Endodermal cell (in vitro differentiated cells): ENCODE data around the gene GRIP2. TPM values are rescaled to one million over a fixed set of nuclear protein-coding genes. Genes with fewer than 3 reads are reported as not detected.

Experiments used
- DNase-seq: peaks from one replicate; pipeline ENCODE4 v3.0.0-alpha.2; 2017
- H3K27ac ChIP-seq: 2 replicates; pipeline ENCODE4 v1.5.1; 2013; ENCODE audit warnings: mild to moderate bottlenecking, low read depth, low read length, moderate library complexity
- H3K27me3 ChIP-seq: 2 replicates; pipeline ENCODE4 v1.6.1; 2013; ENCODE audit warnings: mild to moderate bottlenecking, low read length, moderate library complexity; ENCODE audit not compliant: insufficient read depth, control insufficient read depth, poor library complexity, severe bottlenecking
- H3K36me3 ChIP-seq: 2 replicates; pipeline ENCODE4 v1.7.0; 2013; ENCODE audit warnings: mild to moderate bottlenecking, low read length, moderate library complexity; ENCODE audit not compliant: control insufficient read depth, insufficient read depth
- H3K4me1 ChIP-seq: one replicate; pipeline ENCODE4 v1.7.0; 2013; ENCODE audit warnings: low read length; ENCODE audit not compliant: control insufficient read depth, insufficient read depth
- H3K4me3 ChIP-seq: 2 replicates; pipeline ENCODE4 v1.5.1; 2013; ENCODE audit warnings: mild to moderate bottlenecking, low read length, moderate library complexity
- H3K9ac ChIP-seq: 2 replicates; pipeline ENCODE4 v1.6.1; 2013; ENCODE audit warnings: mild to moderate bottlenecking, low read length, moderate library complexity; ENCODE audit not compliant: poor library complexity, severe bottlenecking; ENCODE audit errors: extremely low read depth
- H3K9me3 ChIP-seq: 2 replicates; pipeline ENCODE4 v1.6.1; 2013; ENCODE audit warnings: mild to moderate bottlenecking, low read length, moderate library complexity; ENCODE audit not compliant: control insufficient read depth
- H3K27ac Mint-ChIP-seq: 2 replicates; pipeline ENCODE4 v1.8.0; 2020; ENCODE audit warnings: mixed read lengths
- H3K27me3 Mint-ChIP-seq: 2 replicates; pipeline ENCODE4 v1.8.0; 2021; ENCODE audit warnings: mild to moderate bottlenecking, mixed read lengths; ENCODE audit not compliant: insufficient read depth
- H3K36me3 Mint-ChIP-seq: 2 replicates; pipeline ENCODE4 v1.8.0; 2020; ENCODE audit warnings: low read depth, mixed read lengths
- H3K4me1 Mint-ChIP-seq: 2 replicates; pipeline ENCODE4 v1.8.0; 2020; ENCODE audit warnings: mixed read lengths
- H3K4me3 Mint-ChIP-seq: 2 replicates; pipeline ENCODE4 v1.8.0; 2020; ENCODE audit warnings: mild to moderate bottlenecking, moderate library complexity, mixed read lengths
- H3K9me3 Mint-ChIP-seq: 2 replicates; pipeline ENCODE4 v1.8.0; 2020; ENCODE audit warnings: mild to moderate bottlenecking, mixed read lengths
- WGBS, 2 experiments: methylation state at CpG; one replicate each; pipeline versions ENCODE4 v1.1.5 to v1.1.7; 2013; ENCODE audit warnings: missing lambda C conversion rate in 2 of 2, mixed read lengths in 1 of 2; ENCODE audit not compliant: insufficient coverage in 1 of 2, insufficient read length in 1 of 2; 5-methylcytosine and 5-hydroxymethylcytosine counted together
- total RNA-seq, 2 donors: library from RNA; stranded (reverse); fragmentation: NEBNext Ultra II Directional in 1 of 2; extraction: Animal tissue kit (Norgen Biotek cat#: 25700) in 1 of 2; gene quantifications; 2 replicates in 1 of 2; 3 replicates in 1 of 2; pipeline ENCODE4 v1.2.1, GENCODE V29; 2021
- TF ChIP-seq, protein P1 (sequence below): fragments of 200-600 bp; sonication (generic); conservative IDR thresholded peaks from 2 replicates; pipeline ENCODE4 v1.5.0; 2021; ENCODE audit warnings: antibody characterized with exemption, mild to moderate bottlenecking

Gene GRIP2
- total RNA-seq, 2 donors from 2014 or later = 2.0 to 2.2 TPM

DNA sequence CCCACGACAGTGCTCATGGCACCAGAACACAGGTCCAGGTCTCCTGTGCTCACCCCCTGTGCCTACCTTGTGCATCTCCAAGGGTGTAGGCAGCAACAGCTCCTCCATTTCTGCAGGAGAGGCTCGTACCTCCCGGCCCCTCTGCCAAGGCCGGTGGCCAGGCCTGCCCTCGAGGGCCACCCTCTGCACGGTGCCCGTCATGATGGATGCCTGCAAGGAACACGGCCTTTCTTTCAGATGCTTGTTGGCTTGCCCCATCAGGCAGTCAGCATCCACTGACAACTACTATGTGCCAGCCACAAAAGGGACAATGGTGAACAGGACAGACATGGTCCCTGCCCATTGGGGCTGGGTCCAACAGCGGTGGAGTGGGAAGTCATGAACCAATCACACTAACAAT is 43.8 kb downstream of the GRIP2 start:
- Mint-ChIP-seq H3K27ac (no peak overlapping the region), H3K4me3 (no peak overlapping the region)
- 94 to 98% methylated on average over 8 to 9 of the region's 9 CpGs for WGBS, 2 experiments

DNA sequence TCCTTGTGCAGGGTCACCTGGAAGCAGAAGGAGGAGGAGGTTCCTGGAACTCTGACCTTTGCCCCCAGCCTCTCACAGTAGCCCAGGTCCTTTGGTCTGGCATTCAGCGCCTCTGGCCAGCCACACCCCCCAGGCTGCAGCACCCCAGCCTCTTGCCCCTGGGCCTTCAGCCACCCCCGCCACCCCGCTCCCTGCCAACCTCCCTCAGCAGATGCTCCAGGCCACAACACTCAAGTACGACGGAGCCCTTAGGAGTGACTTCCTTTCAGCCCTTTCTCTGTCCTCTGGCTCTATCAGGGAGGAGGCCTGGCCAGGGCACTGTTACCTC is 45.2 kb downstream of the GRIP2 start:
- Mint-ChIP-seq H3K4me3 (no peak overlapping the region), H3K27ac (no peak overlapping the region), H3K36me3 (peaks cover 1% of the 10 kb centered on the region), H3K4me1 (peaks cover 2% of the 10 kb centered on the region), H3K27me3 (peaks cover 4% of the 10 kb centered on the region), H3K9me3 (no peaks in the 10 kb centered on the region)
- TF ChIP-seq, protein P1, sequence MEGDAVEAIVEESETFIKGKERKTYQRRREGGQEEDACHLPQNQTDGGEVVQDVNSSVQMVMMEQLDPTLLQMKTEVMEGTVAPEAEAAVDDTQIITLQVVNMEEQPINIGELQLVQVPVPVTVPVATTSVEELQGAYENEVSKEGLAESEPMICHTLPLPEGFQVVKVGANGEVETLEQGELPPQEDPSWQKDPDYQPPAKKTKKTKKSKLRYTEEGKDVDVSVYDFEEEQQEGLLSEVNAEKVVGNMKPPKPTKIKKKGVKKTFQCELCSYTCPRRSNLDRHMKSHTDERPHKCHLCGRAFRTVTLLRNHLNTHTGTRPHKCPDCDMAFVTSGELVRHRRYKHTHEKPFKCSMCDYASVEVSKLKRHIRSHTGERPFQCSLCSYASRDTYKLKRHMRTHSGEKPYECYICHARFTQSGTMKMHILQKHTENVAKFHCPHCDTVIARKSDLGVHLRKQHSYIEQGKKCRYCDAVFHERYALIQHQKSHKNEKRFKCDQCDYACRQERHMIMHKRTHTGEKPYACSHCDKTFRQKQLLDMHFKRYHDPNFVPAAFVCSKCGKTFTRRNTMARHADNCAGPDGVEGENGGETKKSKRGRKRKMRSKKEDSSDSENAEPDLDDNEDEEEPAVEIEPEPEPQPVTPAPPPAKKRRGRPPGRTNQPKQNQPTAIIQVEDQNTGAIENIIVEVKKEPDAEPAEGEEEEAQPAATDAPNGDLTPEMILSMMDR = no peak
- Histone ChIP-seq H3K9me3 (no peaks in the 10 kb centered on the region), H3K36me3 (no peaks in the 10 kb centered on the region), H3K9ac (no peak overlapping the region), H3K27me3 (no peaks in the 10 kb centered on the region), H3K27ac (no peak overlapping the region), H3K4me1 (no peaks in the 10 kb centered on the region), H3K4me3 (no peak overlapping the region)
- DNase-seq = no peak
- WGBS, 2 experiments = 83 to 89% methylated on average over 2 to 5 of the region's 5 CpGs

More for the DNA sequence above, 43.8 kb downstream of the GRIP2 start:
- Mint-ChIP-seq H3K4me1 (peaks cover 2% of the 10 kb centered on the region), H3K9me3 (no peaks in the 10 kb centered on the region), H3K36me3 (no peaks in the 10 kb centered on the region), H3K27me3 (peaks cover 5% of the 10 kb centered on the region)
- no peak for DNase-seq
- H3K9me3 ChIP-seq = no peaks in the 10 kb centered on the region
- H3K9ac ChIP-seq = no peak overlapping the region
- no peaks in the 10 kb centered on the region for H3K27me3 ChIP-seq
- no peak overlapping the region for H3K27ac ChIP-seq
- no peak overlapping the region for H3K4me3 ChIP-seq
- no peaks in the 10 kb centered on the region for H3K36me3 ChIP-seq
- TF ChIP-seq, protein P1 = no peak
- H3K4me1 ChIP-seq = no peaks in the 10 kb centered on the region

DNA sequence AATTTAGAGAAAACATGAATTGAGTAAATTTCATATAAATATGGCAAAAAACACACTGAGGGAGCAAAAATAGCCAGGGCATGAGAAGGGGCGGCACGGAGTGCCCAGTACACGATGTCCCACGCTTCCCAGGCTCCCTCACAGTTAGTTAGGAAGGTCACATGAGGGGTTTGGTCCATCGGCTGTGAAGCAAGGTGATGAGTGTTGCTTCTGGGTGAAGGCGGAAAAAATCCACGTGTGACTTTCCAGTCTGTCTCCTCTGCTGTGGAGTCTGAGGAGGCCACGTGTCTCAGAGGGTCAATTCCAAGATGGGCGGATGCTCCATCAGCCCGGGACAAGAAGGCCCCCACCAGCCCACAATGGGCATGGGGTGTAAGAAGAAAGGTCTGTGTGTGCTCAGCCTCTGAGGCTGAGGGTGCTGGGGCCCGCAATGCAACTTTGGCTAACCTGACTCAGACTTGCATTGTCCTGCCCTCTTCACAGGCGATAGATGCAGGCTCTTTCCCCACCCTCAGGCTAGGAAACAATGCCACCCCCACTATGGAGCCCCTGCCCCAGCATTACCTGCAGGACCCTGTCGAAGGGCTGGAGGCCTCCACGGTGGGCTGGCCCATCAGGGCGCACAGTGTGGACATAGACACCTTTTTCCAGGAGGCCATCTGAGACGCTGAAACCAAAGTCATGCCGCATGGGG is 45.7 kb downstream of the GRIP2 start:
- Histone ChIP-seq H3K27ac (no peak overlapping the region), H3K9ac (no peak overlapping the region), H3K27me3 (no peaks in the 10 kb centered on the region), H3K4me1 (no peaks in the 10 kb centered on the region), H3K9me3 (no peaks in the 10 kb centered on the region), H3K36me3 (no peaks in the 10 kb centered on the region), H3K4me3 (no peak overlapping the region)
- 90 to 92% methylated on average over 14 to 17 of the region's 17 CpGs for WGBS, 2 experiments
- H3K27ac Mint-ChIP-seq = no peak overlapping the region
- H3K27me3 Mint-ChIP-seq = peaks cover 3% of the 10 kb centered on the region
- H3K9me3 Mint-ChIP-seq = no peaks in the 10 kb centered on the region
- peaks cover 2% of the 10 kb centered on the region for H3K4me1 Mint-ChIP-seq
- no peak overlapping the region for H3K4me3 Mint-ChIP-seq
- peaks cover 3% of the 10 kb centered on the region for H3K36me3 Mint-ChIP-seq
- TF ChIP-seq, protein P1 = no peak
- DNase-seq = no peak
